K562 treated with DMSO at 1 percent for 4 hours (cell line): ENCODE data around the gene ABHD16A. TPM values are rescaled to one million over a fixed set of nuclear protein-coding genes. Genes with fewer than 3 reads are reported as not detected.

ENCODE experiments used
- total RNA-seq: library from RNA; unstranded; fragments of 300-600 nt; gene quantifications from 2 replicates; pipeline ENCODE4 v1.2.3, GENCODE V29; 2022; ENCODE audit not compliant: insufficient read depth

The ABHD16A gene
- total RNA-seq = 91.1 and 99.5 TPM in 2 replicates

DNA sequence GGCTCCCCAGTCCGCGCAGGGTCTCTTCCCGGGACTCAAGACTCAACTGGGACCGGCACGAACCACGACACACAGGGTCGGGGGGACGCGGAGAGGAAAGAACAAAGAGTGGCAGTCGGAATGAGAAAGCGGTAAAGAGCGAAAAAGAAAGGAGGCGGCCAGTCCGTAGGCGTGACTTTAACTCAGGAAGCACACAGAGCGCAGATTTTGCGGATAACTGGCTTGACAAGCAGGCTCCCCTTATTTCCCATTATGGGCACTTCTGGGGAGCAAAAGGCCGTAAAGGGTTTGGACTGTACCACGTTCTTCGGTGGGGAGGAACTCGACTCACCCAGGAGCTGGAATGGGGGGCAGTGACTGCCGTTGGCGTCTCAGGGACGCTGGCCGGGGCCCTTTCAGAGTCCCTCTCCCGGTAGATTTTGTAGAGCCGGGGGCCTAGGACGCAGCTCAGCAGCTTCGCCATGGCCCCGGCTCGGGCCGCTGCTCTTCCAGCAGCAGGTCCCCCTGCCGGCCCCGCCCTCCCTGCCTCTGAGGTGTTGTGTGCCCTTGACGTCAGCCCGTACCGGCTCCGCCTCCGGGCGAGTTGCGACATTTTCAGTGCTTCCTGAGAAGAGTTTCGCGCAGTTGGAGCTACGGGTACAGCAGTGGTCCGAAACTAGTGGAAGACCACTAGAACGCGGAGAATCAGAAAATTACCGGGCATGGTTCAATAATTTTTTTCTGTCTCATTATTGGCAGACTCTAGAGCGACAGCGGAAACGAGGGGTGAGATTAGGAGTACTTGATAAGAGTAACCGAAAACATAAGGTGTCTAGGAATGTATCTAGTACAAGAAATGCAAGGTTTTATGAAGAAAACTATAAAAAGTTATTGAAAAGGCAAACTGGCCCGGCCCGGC lies at the start of gene ABHD16A:
TSS of gene ABHD16A (minus strand) at position 506 of the 898 bp plus-strand sequence. CDS start at position 463, 43 bp downstream.

DNA sequence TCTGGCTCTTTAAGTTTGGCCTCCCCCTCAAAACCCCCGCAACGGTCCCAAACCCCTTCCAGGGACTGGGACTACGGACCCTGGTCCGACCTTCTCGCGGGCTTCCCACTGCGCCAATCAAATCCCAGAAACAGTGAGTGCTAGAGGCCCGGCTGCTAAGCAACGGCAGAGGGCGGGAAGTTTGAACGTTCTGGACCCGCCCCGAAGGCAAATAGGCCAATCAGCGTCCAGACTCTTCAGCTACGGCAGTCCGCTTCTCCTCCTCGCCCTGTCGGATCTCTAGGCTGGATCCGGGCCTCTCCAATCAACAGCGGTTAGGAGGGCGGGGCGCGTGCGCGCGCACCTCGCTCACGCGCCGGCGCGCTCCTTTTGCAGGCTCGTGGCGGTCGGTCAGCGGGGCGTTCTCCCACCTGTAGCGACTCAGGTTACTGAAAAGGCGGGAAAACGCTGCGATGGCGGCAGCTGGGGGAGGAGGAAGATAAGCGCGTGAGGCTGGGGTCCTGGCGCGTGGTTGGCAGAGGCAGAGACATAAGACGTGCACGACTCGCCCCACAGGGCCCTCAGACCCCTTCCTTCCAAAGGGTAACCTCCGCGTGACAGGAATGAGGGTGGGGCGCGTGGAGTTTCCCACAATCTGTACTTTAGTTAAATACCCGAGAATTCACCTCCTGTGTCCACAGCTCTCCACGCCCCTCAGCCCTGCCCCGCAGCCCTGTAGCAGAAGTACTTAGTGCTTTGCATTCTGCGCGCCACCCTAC lies 36.7 kb upstream of the ABHD16A start, which contains the start of gene MSH5:
TSS of gene MSH5 (plus strand) at position 367 of the 758 bp plus-strand sequence. CDS start 462 bp downstream, outside the sequence.

DNA sequence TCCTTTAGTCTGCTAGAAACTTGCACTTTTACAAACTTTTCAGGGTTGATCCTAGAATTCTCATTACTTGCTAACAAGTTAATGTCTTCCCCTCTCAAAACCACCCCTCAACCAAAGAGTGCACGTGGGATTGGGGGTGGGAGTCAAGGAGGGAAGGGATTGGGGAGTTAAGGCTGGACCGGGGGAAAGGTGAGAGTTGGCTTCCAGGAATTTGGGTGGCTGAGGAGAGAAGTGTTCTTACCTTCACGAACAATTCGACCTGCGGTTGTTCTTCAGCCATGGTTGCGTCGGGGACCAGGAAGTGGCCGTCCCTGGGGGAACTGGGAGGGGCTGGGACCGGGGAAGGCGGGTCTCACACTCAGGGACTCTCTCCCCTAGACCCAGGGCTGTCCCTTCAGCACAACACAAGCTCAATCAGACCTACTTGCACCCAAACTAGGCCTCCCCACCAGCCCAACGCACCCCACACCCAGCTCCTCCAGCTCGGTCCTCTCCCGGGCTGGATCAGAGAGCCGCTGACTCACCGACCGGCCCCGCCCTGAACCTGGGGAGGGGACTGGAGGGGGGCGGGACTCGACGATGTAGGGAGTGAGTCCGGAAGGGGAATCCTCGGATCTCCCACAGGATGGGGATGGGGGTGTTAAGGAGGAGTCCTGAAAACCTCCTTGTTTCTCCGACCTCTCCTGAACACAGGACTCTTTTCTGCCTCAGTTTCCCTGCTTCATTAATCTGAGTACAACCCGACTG lies 33.1 kb upstream of the ABHD16A start, which contains the start of gene CLIC1:
TSS of gene CLIC1 (minus strand) at position 510 of the 747 bp plus-strand sequence. CDS start at position 280, 230 bp downstream.

DNA sequence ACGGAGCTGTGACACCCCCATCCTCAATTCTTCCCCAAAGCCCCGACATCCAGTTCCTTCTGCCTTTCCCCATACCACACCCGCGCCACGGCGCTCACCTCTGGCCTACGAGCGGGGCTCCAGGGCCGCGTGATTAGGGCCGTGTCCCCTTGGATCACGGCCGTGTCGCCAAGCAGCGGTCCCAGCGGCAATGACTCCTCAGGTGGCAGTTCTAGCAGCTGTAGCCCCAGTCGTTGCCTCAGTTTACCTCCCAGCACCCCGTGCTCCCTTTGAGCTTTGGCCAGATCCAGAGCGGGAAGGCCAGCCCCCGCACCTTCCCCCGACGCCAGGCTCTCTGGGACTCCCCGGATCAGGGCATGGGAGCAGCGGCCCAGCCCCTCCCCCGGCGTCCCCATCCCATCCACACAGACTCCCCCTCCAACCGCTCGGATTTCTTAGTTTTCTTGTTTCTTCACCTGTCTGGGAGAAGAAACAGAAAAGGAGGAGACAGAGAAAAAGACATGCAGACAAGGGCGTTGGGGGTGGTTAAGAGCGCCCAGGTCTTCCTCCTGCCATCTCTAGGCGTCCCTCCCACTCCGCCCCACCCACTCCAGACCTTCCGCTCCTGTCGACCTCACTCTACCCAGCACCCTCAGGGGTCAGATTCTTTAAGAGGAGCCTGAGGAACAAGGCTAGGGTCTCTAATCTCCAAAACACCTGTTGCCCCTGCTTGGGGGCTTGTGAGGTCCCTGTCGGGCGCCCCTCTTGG lies 25.8 kb upstream of the ABHD16A start, which contains the start of gene DDAH2:
TSS of gene DDAH2 (minus strand) at position 533 of the 748 bp plus-strand sequence. CDS start at position 395, 138 bp downstream.

DNA sequence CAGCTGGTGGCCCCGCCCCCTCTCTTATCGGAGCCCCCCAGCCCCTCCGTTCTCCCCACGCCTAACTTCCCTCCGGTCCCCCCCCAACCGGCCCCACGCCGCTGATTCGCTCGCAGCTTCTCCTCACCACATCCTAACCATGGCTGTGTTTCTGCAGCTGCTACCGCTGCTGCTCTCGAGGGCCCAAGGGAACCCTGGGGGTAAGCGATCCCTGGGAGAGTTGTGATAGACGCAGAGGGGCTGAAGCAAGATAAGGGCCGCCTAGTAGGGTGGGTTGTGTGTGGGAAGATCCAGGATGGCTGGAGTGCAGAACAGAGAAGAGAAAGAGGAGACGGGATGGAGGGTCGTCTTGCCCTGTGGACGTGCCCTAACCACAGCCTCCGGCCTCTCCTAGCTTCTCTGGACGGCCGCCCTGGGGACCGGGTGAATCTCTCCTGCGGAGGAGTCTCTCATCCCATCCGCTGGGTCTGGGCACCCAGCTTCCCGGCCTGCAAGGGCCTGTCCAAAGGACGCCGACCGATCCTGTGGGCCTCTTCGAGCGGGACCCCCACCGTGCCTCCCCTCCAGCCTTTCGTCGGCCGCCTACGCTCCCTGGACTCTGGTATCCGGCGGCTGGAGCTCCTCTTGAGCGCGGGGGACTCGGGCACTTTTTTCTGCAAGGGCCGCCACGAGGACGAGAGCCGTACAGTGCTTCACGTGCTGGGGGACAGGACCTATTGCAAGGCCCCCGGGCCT lies 20.3 kb upstream of the ABHD16A start, which contains the start of gene MPIG6B:
TSS of gene MPIG6B (plus strand) at position 129 of the 735 bp plus-strand sequence. CDS start at position 140, 11 bp downstream.

DNA sequence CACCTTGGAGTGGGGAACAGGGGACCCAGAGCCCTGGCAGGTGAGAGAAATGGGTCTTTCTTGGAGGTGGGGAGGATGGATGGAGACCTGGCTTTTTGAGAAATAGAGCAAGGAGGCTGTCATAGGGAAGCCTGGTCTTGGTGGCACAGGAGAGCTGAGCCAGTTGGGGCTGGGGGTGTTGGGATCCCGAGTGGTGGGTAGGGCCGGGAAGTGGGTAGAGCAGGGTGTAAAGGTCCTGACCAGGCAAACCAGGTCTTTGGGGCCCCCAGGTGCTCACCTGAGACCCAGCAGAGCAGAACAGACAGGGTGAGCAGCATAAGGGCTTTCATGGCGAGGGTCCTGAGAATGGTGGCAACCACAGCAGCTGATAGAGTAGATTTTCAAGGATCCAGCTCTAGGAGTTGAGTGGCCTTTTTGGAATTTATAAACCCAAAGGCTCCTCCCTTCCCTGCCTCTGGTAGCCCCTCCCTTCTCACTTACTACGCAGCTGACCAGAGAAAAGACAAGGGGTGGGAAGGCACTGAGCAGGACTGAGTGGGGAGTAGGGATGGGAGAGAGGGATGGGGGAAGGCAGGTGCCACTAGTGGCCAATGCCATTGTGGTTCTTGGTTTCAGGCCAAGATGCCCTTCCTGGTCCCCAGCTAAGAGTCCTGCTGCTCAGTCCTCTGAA lies 18.4 kb upstream of the ABHD16A start, which contains the start of gene LY6G6C:
TSS of gene LY6G6C (minus strand) at position 396 of the 670 bp plus-strand sequence. CDS start at position 329, 67 bp downstream.

DNA sequence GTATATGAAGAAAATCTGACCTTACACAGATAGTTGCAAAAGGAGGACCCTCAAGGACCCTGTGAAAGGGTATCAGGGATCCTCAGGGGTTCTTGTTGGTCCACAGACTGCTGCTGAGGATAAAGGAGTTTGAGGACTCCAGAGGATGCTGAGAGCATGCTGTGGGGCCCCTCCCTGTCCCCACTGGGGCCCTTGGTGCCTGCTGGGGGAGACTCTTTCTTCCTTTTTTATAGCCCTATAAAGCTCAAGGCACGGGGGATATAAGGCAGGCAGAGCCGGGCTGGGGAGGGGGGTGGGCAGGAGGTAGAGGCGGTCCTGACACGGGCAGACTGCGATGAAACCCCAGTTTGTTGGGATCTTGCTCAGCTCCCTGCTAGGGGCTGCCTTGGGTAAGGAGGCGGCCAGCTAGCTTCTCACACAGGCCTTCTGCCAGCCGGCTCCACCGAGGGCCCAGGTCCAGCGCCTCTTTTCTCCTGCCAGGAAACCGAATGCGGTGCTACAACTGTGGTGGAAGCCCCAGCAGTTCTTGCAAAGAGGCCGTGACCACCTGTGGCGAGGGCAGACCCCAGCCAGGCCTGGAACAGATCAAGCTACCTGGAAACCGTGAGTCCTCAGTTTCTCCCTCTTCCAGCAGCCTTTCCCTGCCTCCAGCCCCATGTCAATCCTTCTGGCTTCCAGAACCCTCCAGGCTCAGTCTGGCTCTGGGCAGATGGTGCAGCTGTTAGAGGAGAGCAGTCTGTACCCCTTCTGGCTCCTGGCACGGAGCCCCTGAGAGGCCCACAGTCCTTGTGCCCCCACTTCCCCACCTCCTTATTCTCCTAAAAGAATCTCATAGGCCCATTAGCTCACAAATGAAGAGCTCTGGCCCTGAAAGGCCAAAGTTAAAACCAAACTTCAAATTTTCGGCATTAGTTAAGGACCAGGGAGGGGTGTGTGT lies 12.2 kb upstream of the ABHD16A start, which contains the start of gene LY6G6D:
TSS of gene LY6G6D (plus strand) at position 327 of the 937 bp plus-strand sequence. CDS start at position 335, 8 bp downstream.

DNA sequence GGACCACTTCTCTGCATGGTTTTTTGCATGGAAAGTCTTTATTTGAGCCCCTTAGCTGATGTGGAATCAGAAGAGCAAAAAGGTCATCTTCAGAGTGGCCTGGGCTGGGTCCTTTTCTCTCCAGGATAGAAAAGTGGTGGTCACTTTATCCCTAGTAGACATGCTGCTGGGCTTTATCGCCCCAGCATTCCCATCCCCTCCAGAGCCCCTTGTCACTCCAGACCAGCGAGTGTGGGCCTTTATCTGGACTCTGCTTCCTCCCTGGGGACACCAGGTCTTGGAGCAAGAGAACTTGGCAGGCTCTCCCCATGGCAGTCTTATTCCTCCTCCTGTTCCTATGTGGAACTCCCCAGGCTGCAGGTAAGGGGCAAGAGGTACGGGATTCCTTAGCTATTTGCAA lies 3.5 kb upstream of the ABHD16A start, which contains the start of gene LY6G6F:
TSS of gene LY6G6F (plus strand) at position 268 of the 400 bp plus-strand sequence. CDS start at position 309, 41 bp downstream.

DNA sequence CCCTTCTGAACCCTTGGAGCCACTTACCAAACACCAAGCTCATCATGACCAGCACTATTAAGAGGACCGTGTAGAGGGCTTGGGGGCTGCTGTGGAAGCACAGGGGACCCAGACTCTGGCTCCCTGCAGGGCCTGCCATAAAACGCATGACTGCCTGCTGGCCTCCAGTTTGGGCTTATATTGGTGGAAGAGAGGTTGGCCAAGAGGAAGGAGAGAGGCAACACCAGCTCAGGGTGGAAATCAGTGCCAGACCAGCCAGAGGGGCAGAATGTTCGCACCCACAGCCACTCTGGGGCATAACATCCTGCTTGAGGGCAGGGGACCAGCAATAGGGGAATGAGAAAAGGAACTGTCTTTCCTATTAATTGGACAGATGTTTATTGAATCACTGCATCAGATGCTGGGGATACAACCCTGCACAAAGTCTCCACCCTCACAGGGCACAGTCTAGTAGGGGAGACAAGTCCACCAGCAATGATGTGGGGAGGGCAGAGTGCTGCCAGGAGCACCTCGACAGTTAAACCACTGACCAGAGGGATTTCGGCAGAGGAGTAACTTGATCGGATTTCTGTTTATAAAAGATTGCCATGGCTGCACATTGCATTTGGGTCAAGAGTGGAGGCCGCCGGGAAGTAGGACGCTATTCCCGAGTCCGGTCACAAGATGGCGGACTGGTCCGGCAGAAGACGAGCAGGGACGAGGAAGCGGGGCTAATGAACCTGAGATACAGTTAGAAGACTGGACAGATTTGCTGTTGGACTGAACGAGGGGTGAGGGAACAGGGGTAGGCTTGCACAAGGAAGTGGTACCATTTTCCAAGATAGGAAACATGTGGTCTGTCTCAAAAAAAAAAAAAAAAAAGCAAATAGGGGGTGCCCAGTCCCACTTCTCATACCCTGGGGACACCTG lies 22.6 kb downstream of the ABHD16A start, which contains the start of gene LY6G5C:
TSS of gene LY6G5C (minus strand) at position 842 of the 909 bp plus-strand sequence. CDS start at position 148, 694 bp downstream.

DNA sequence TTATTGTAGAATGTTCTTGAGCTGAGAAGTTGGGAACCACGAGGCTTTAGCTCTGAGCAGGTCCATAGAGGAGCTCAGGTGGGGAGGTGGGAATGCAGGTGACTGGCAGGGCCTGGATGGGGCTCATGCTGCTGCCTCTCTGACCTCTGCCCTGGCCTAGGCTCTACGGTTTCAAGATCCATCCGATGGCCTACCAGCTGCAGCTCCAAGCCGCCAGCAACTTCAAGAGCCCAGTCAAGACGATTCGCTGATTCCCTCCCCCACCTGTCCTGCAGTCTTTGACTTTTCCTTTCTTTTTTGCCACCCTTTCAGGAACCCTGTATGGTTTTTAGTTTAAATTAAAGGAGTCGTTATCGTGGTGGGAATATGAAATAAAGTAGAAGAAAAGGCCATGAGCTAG lies 33.4 kb downstream of the ABHD16A start, which contains the start of gene LY6G5B:
TSS of gene LY6G5B (plus strand) at position 301 of the 400 bp plus-strand sequence. CDS start 975 bp downstream, outside the sequence.

DNA sequence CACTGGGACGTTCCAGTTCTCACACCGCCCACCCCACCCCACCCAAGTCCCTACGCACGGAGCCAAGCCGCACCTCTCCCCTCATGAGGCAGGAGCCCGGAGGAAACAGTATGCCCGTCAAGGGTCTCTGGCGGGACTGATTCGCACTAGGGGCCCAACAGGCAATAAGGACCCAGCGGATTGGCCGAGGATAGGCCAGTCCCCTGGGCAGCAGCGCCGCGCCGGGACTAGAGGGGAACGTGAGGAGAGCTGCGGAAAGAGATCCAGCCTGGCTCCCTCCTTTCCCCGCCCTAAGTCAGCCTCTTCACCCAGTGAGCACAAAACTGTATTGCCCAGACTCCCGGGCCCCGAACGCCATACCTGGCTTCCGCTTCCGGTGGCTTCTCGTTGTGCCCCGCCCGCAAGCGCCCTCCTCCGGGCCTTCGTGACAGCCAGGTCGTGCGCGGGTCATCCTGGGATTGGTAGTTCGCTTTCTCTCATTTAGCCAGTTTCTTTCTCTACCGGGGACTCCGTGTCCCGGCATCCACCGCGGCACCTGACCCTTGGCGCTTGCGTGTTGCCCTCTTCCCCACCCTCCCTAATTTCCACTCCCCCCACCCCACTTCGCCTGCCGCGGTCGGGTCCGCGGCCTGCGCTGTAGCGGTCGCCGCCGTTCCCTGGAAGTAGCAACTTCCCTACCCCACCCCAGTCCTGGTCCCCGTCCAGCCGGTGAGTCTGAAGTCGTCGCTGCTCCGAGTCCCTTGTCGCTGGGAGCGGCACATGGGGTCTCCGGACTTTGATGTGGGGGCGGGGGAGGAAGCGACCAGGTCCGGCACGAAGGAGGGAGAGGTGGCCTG lies 37.4 kb downstream of the ABHD16A start, which contains the start of gene CSNK2B:
TSS of gene CSNK2B (plus strand) at position 580 of the 836 bp plus-strand sequence. CDS start 752 bp downstream, outside the sequence.

DNA sequence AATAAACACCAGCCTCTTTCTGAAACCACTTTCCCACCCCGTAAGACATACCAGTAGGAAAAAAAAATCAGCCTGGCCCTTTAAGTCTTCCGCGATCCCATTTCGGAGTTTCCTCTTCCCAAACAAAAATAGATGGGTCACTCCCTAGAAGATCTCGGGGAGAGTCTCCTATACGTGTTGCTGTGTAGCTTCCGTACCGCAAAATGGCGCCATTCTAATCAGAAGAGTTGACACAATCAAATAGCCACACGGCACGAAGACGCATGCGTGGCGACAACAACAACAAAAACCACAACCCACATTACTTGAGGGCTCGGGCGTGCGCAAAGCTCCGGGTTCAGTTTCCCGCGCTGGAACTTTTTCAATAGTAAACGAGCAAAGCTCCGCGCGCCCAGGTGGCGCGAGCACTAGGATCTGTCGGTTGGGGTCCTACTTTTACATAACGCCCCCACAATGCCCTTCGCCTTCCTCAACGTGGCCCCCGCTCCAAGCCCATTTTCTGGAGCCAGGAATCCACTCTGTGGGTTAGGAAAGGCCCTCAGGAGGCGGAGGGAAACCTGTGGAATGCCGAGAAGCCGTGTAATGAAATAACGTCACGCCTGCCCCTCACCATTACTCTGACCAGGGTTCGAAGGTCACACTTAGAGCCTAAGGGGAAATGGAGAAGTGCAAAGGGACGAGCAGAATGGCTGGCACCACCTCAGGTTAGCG lies 38.2 kb downstream of the ABHD16A start, which contains the start of gene GPANK1:
TSS of gene GPANK1 (minus strand) at position 208 of the 711 bp plus-strand sequence. CDS start 519 bp downstream, outside the sequence.

DNA sequence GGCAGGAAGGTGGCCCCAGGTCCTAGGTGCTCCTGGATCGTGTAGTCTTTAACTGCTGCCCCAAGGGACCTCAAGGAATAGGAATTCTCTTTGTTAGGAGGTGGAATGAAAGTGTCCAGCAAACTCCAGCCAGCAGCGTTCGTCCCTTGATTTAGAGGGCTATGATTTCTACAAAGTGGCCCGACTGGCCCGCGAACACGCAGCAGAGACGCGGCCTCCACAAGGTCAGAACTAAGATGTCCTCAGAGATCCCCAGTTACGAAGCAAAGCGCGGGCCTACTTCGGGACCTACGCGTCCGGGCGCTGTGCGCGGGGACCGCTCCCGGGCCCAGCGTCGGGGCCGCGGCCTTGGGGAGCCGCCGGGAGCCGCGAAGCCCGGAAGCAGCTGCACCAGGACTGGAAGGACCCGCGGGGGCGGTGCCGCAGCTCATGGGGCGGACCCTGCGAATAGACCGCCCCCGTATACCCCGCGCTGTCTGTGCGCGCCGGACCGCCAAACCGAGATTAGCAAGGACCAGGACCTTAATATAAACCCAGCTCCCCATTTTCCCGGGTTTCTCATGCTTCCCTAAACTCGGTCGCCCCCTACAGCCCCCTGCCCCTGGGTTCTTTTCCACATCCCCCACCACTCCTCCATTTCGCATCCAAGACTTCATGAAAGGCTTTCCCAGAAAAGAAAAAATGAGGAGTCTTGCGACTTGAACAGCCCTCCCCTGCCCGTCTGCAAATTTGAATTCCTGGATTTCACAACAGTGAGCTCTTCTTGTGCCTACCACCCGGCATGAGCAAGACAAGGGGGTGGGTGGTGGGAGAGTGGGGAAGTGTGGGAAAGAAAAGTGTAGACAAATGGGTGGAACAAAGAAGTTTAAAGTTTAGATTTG lies 42.5 kb downstream of the ABHD16A start, which contains the start of gene C6orf47:
TSS of gene C6orf47 (minus strand) at position 398 of the 881 bp plus-strand sequence. CDS start 831 bp downstream, outside the sequence.

